Skin of body (tissue), 2 donors: Measurements from ENCODE around the gene GET3. TPM values are rescaled to one million over a fixed set of nuclear protein-coding genes. Genes with fewer than 3 reads are reported as not detected.
"Not testable (repeated sequence)": the region's sequence is repeated elsewhere in the genome, so short reads cannot be mapped to it uniquely, and the experiment has no call there.

ENCODE experiments used
- DNase-seq: peaks from one replicate; lab custom pipeline; 2025; lab: John Stamatoyannopoulos, UW
- total RNA-seq: library from RNA; depleted of rRNA; stranded (reverse); fragments of >200 nt; gene quantifications from one replicate; pipeline ENCODE4 v1.2.3, GENCODE V29; 2014

The GET3 gene
- 36.6 TPM for total RNA-seq

- peak; percentile 99 for DNase-seq
Measured at GRCh38 chr19:12736995-12737834, at the start of gene GET3. Gene GET3, plus strand, starts transcription at chr19:12737497. Its CDS starts 9 bp downstream, at chr19:12737506.

- DNase-seq = no peak
Measured at GRCh38 chr19:12689012-12689411, 48.3 kb upstream of the GET3 start.

GRCh38 chr19:12689581-12690216, 47.6 kb upstream of the GET3 start:
- DNase-seq = no peak

GRCh38 chr19:12692960-12693359, 44.3 kb upstream of the GET3 start:
- DNase-seq = no peak

GRCh38 chr19:12694641-12695040, 42.7 kb upstream of the GET3 start:
- DNase-seq = no peak

GRCh38 chr19:12695096-12695495, 42.2 kb upstream of the GET3 start:
- DNase-seq = no peak

GRCh38 chr19:12695514-12695913, 41.8 kb upstream of the GET3 start:
- no peak for DNase-seq

GRCh38 chr19:12695997-12696365, 41.3 kb upstream of the GET3 start:
- DNase-seq = no peak

GRCh38 chr19:12696366-12697335, 40.6 kb upstream of the GET3 start, which contains the start of gene FBXW9:
Gene FBXW9, minus strand, starts transcription at chr19:12696631. Its CDS starts 50 bp downstream, at chr19:12696581.
- peak; percentile 90 for DNase-seq

GRCh38 chr19:12697425-12697824, 39.9 kb upstream of the GET3 start:
- DNase-seq = not testable (repeated sequence)

GRCh38 chr19:12698138-12698537, 39.2 kb upstream of the GET3 start:
- DNase-seq = no peak

- DNase-seq = no peak
Measured at GRCh38 chr19:12701596-12702282, 35.6 kb upstream of the GET3 start.

GRCh38 chr19:12703046-12703445, 34.3 kb upstream of the GET3 start:
- peak; percentile 18 for DNase-seq

- no peak for DNase-seq
Measured at GRCh38 chr19:12705169-12705568, 32.1 kb upstream of the GET3 start.

- no peak for DNase-seq
Measured at GRCh38 chr19:12705654-12706331, 31.5 kb upstream of the GET3 start.

GRCh38 chr19:12706332-12706718, 31.0 kb upstream of the GET3 start:
- no peak for DNase-seq

- DNase-seq = no peak
Measured at GRCh38 chr19:12708641-12709040, 28.7 kb upstream of the GET3 start.

- no peak for DNase-seq
Measured at GRCh38 chr19:12711187-12711586, 26.1 kb upstream of the GET3 start.

- not testable (repeated sequence) for DNase-seq
Measured at GRCh38 chr19:12712077-12712476, 25.2 kb upstream of the GET3 start.

- DNase-seq = not testable (repeated sequence)
Measured at GRCh38 chr19:12713304-12713703, 24.0 kb upstream of the GET3 start.
